Measurements from ENCODE around the gene TES.
A peak's percentile ranks its signal among the peaks of the same experiment; 100 is the strongest.

The TES gene

DNA sequence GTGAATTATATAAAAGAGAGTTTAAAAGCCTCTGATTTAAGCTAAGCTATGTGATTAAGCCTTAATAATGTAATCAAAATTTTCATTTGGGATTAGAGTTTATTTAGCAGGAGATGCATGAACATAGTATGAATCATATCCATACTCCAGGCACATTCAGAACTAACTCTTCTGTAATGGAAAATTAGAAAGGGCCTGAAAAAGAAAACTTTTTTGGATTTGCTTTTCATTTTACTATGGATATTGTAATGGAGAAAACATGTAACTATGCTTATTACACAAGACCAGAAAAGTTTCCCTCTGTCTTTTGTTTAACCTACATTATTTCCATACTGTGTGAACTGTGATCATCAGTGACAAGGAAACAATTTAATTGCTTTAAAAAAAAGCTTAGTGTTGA is 22.0 kb downstream of the TES start:
- no peaks in the 10 kb centered on the region for H3K79me2 ChIP-seq (ENCODE audit: insufficient read depth, low read length)
- H3K27me3 ChIP-seq (ENCODE audit: insufficient read depth, low read length, poor library complexity): no peaks in the 10 kb centered on the region
- no peak for ATAC-seq (ENCODE audit: insufficient read depth, low read depth)
- H3K4me1 ChIP-seq (ENCODE audit: insufficient read depth, low read length): peaks cover 47% of the 10 kb centered on the region
- DNase-seq: no peak
- H4K20me1 ChIP-seq (ENCODE audit: insufficient read depth, low read length): no peaks in the 10 kb centered on the region
- no peak overlapping the region for H3K4me2 ChIP-seq (ENCODE audit: insufficient read depth, low read length)
- H3K9me3 ChIP-seq (ENCODE audit: insufficient read depth, low read length, severe bottlenecking): no peaks in the 10 kb centered on the region
- no peak overlapping the region for H3K27ac ChIP-seq (ENCODE audit: low read length)
- TF ChIP-seq EZH2 (IDR thresholded peaks at IDR 0.05; ENCODE audit: borderline replicate concordance, low read depth, low read length, severe bottlenecking): no peak
- no peak for TF ChIP-seq CTCF (IDR thresholded peaks at IDR 0.05; ENCODE audit: borderline replicate concordance, extremely low read depth, low read length, poor library complexity, severe bottlenecking)
- no peak overlapping the region for H3K4me3 ChIP-seq (ENCODE audit: low read depth in 1 of 2, low read length in 2 of 2)
- H3K36me3 ChIP-seq (ENCODE audit: insufficient read depth, low read length): no peaks in the 10 kb centered on the region
- no peak overlapping the region for H2AFZ ChIP-seq (ENCODE audit: low read depth, low read length)
- H3K9ac ChIP-seq (ENCODE audit: low read depth, low read length): no peak overlapping the region

DNA sequence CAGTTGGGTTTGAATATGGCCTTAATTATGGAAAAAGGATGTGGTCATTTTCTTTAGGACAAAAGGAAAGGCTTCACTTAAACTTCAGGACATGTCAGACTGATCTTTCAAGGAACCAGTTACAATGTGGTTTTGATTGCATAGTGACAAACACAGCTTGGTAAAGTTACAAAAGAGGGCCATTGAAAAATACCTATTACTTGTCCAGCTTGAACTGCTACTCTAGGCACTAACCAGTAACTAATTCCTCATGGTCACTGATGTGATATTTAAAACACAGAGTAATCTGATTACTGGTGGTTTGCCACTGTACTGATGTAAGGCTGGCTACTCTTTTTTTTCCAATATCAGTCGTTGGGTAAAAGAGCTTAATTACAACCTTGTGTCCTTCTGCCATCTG is 22.6 kb downstream of the TES start:
- no peak overlapping the region for H3K4me3 ChIP-seq (ENCODE audit: low read depth in 1 of 2, low read length in 2 of 2)

GRCh38 chr7:116234517-116235200 is 24.3 kb downstream of the TES start:
- no peaks in the 10 kb centered on the region for H3K79me2 ChIP-seq (ENCODE audit: insufficient read depth, low read length)
- no peak overlapping the region for H3K9ac ChIP-seq (ENCODE audit: low read depth, low read length)
- no peaks in the 10 kb centered on the region for H3K27me3 ChIP-seq (ENCODE audit: insufficient read depth, low read length, poor library complexity)
- DNase-seq: peak; percentile 16
- no peak overlapping the region for H3K4me2 ChIP-seq (ENCODE audit: insufficient read depth, low read length)
- H3K4me3 ChIP-seq (ENCODE audit: low read depth in 1 of 2, low read length in 2 of 2): no peak overlapping the region
- no peak for ATAC-seq (ENCODE audit: insufficient read depth, low read depth)
- H4K20me1 ChIP-seq (ENCODE audit: insufficient read depth, low read length): no peaks in the 10 kb centered on the region
- H2AFZ ChIP-seq (ENCODE audit: low read depth, low read length): peak overlapping the region; percentile 38; the same call in 1 of the 2 replicates
- no peak overlapping the region for H3K27ac ChIP-seq (ENCODE audit: low read length)
- TF ChIP-seq EZH2 (IDR thresholded peaks at IDR 0.05; ENCODE audit: borderline replicate concordance, low read depth, low read length, severe bottlenecking): no peak
- no peak for TF ChIP-seq CTCF (IDR thresholded peaks at IDR 0.05; ENCODE audit: borderline replicate concordance, extremely low read depth, low read length, poor library complexity, severe bottlenecking)
- H3K9me3 ChIP-seq (ENCODE audit: insufficient read depth, low read length, severe bottlenecking): no peaks in the 10 kb centered on the region
- peaks cover 45% of the 10 kb centered on the region for H3K4me1 ChIP-seq (ENCODE audit: insufficient read depth, low read length)
- H3K36me3 ChIP-seq (ENCODE audit: insufficient read depth, low read length): no peaks in the 10 kb centered on the region

More for the DNA sequence above, 22.6 kb downstream of the TES start:
- Histone ChIP-seq H3K9me3 (ENCODE audit: insufficient read depth, low read length, severe bottlenecking) (no peaks in the 10 kb centered on the region), H3K4me1 (ENCODE audit: insufficient read depth, low read length) (peaks cover 47% of the 10 kb centered on the region), H3K4me2 (ENCODE audit: insufficient read depth, low read length) (no peak overlapping the region), H3K9ac (ENCODE audit: low read depth, low read length) (no peak overlapping the region), H2AFZ (ENCODE audit: low read depth, low read length) (no peak overlapping the region), H3K27ac (ENCODE audit: low read length) (no peak overlapping the region), H4K20me1 (ENCODE audit: insufficient read depth, low read length) (no peaks in the 10 kb centered on the region), H3K27me3 (ENCODE audit: insufficient read depth, low read length, poor library complexity) (no peaks in the 10 kb centered on the region), H3K36me3 (ENCODE audit: insufficient read depth, low read length) (no peaks in the 10 kb centered on the region), H3K79me2 (ENCODE audit: insufficient read depth, low read length) (no peaks in the 10 kb centered on the region)
- no peak for TF ChIP-seq EZH2 (IDR thresholded peaks at IDR 0.05; ENCODE audit: borderline replicate concordance, low read depth, low read length, severe bottlenecking)
- ATAC-seq (ENCODE audit: insufficient read depth, low read depth): no peak
- DNase-seq: no peak

DNA sequence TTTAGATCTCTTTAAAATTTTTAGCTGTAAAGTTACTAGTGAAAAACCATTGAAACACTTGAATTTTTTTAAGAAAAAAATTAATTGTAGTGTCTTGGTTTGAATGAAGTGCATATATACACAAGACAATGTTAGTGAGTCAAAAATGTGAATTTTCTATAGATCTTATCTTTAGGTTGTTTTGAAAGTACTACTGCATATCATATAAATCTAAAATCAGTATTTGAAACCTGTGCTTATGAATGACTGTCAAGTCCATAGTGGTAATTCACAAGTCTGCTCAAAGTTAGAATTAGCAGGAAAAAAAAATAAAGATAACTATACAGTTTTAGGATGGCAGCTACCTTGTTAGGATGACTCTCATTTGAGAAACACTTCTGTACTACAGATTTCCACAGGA is 25.0 kb downstream of the TES start:
- peak overlapping the region; percentile 31; the same call in 1 of the 2 replicates for H2AFZ ChIP-seq (ENCODE audit: low read depth, low read length)
- H3K36me3 ChIP-seq (ENCODE audit: insufficient read depth, low read length): no peaks in the 10 kb centered on the region
- no peaks in the 10 kb centered on the region for H3K9me3 ChIP-seq (ENCODE audit: insufficient read depth, low read length, severe bottlenecking)
- no peak; the same call in 2 of the 3 replicates for ATAC-seq (ENCODE audit: insufficient read depth, low read depth)
- H3K27me3 ChIP-seq (ENCODE audit: insufficient read depth, low read length, poor library complexity): no peaks in the 10 kb centered on the region
- no peak for TF ChIP-seq CTCF (IDR thresholded peaks at IDR 0.05; ENCODE audit: borderline replicate concordance, extremely low read depth, low read length, poor library complexity, severe bottlenecking)
- no peak for TF ChIP-seq EZH2 (IDR thresholded peaks at IDR 0.05; ENCODE audit: borderline replicate concordance, low read depth, low read length, severe bottlenecking)
- no peak overlapping the region for H3K4me3 ChIP-seq (ENCODE audit: low read depth in 1 of 2, low read length in 2 of 2)
- H3K4me1 ChIP-seq (ENCODE audit: insufficient read depth, low read length): peaks cover 38% of the 10 kb centered on the region
- 0 out of 2 replicates have a peak overlapping the region, but pooled peaks have one; percentile 7 for H3K9ac ChIP-seq (ENCODE audit: low read depth, low read length)
- peak overlapping the region; percentile 54 for H3K27ac ChIP-seq (ENCODE audit: low read length)
- no peak overlapping the region for H3K4me2 ChIP-seq (ENCODE audit: insufficient read depth, low read length)
- no peak for DNase-seq
- H4K20me1 ChIP-seq (ENCODE audit: insufficient read depth, low read length): no peaks in the 10 kb centered on the region
- H3K79me2 ChIP-seq (ENCODE audit: insufficient read depth, low read length): no peaks in the 10 kb centered on the region

All from DND-41 (cell line).